Thymus (tissue), 11 donors: ENCODE data around the gene PDGFRB. TPM values are rescaled to one million over a fixed set of nuclear protein-coding genes. Genes with fewer than 3 reads are reported as not detected.

Experiments
- DNase-seq, 9 donors: peaks; one replicate each; pipeline ENCODE4 v3.0.0-alpha.2; 2013; ENCODE audit warnings: low spot score in 9 of 9, low read depth in 6 of 9, missing footprints in 1 of 9
- H3K27ac ChIP-seq, 2 donors: one replicate each; pipeline ENCODE4 v1.5.1; 2013; ENCODE audit warnings: control low read depth in 1 of 2, low read depth in 1 of 2, low read length in 1 of 2, mild to moderate bottlenecking in 1 of 2, moderate library complexity in 1 of 2
- H3K27me3 ChIP-seq, 2 donors: one replicate each; pipeline ENCODE4 v1.5.1; 2013; ENCODE audit warnings: low read length in 1 of 2; ENCODE audit not compliant: control insufficient read depth in 2 of 2, insufficient read depth in 1 of 2
- H3K36me3 ChIP-seq, 2 donors: one replicate each; pipeline ENCODE4 v1.5.1; 2013; ENCODE audit warnings: low read length in 1 of 2, mild to moderate bottlenecking in 1 of 2, moderate library complexity in 1 of 2; ENCODE audit not compliant: control insufficient read depth in 2 of 2, insufficient read depth in 2 of 2
- H3K4me1 ChIP-seq, 2 donors: one replicate each; pipeline ENCODE4 v1.5.1; 2013; ENCODE audit warnings: low read length in 2 of 2; ENCODE audit not compliant: control insufficient read depth in 2 of 2, insufficient read depth in 2 of 2
- H3K4me3 ChIP-seq, 2 donors: one replicate each; pipeline ENCODE4 v1.5.1; 2013; ENCODE audit warnings: low read length in 2 of 2, control low read depth in 1 of 2, mild to moderate bottlenecking in 1 of 2
- H3K9me3 ChIP-seq, 2 donors: one replicate each; pipeline ENCODE4 v1.5.1; 2013; ENCODE audit warnings: low read length in 1 of 2, mild to moderate bottlenecking in 1 of 2; ENCODE audit not compliant: control insufficient read depth in 2 of 2, insufficient read depth in 1 of 2
- WGBS: extraction: QIAGEN DNeasy Blood & Tissue Kit; methylation state at CpG from one replicate; pipeline ENCODE4 v1.1.7; 2013; 5-methylcytosine and 5-hydroxymethylcytosine counted together
- polyA plus RNA-seq: library from polyadenylated mRNA; stranded (reverse); fragments of 200-250 nt; gene quantifications from one replicate; pipeline ENCODE4 v1.2.3, GENCODE V29; 2013
- total RNA-seq: library from RNA; stranded (reverse); fragments of 120-200 nt; gene quantifications from one replicate; pipeline ENCODE4 v1.2.4, GENCODE V29; 2013
- donor health status: healthy.

Gene PDGFRB
- total and polyA plus RNA-seq, 2 donors, result 6.0 to 8.6 TPM

GRCh38 chr5:150111122-150111521, 44.5 kb downstream of the PDGFRB start:
- no peak overlapping the region for H3K4me3 ChIP-seq
- H3K4me1 ChIP-seq, result peaks cover 2 to 11% of the 10 kb centered on the region in 2 donors
- H3K9me3 ChIP-seq, result peaks cover 0 to 1% of the 10 kb centered on the region in 2 donors
- DNase-seq, result no peak
- no peaks in the 10 kb centered on the region for H3K27me3 ChIP-seq
- WGBS, result 95% methylated on average over 8 of the region's 8 CpGs
- H3K27ac ChIP-seq, result no peak overlapping the region
- no peaks in the 10 kb centered on the region for H3K36me3 ChIP-seq

- peaks cover 0 to 1% of the 10 kb centered on the region in 2 donors for H3K9me3 ChIP-seq
- DNase-seq, result no peak
- H3K27me3 ChIP-seq, result no peaks in the 10 kb centered on the region
- H3K36me3 ChIP-seq, result no peaks in the 10 kb centered on the region
- 88% methylated on average over 4 of the region's 4 CpGs for WGBS
- no peak overlapping the region for H3K4me3 ChIP-seq
- peaks cover 2 to 15% of the 10 kb centered on the region in 2 donors for H3K4me1 ChIP-seq
- no peak overlapping the region for H3K27ac ChIP-seq
Measured at GRCh38 chr5:150109921-150110320, 45.7 kb downstream of the PDGFRB start.

GRCh38 chr5:150108711-150109514, 46.7 kb downstream of the PDGFRB start:
- H3K36me3 ChIP-seq, result no peaks in the 10 kb centered on the region

GRCh38 chr5:150107909-150108447, 47.7 kb downstream of the PDGFRB start:
- WGBS, result 95% methylated on average over 4 of the region's 4 CpGs
- Histone ChIP-seq H3K27ac (no peak overlapping the region), H3K27me3 (no peaks in the 10 kb centered on the region)

More at GRCh38 chr5:150108711-150109514, 46.7 kb downstream of the PDGFRB start:
- peaks cover 0 to 1% of the 10 kb centered on the region in 2 donors for H3K9me3 ChIP-seq
- WGBS, result 94% methylated on average over 11 of the region's 11 CpGs
- no peak overlapping the region for H3K27ac ChIP-seq
- H3K4me3 ChIP-seq, result no peak overlapping the region
- no peak for DNase-seq
- peaks cover 2 to 15% of the 10 kb centered on the region in 2 donors for H3K4me1 ChIP-seq
- H3K27me3 ChIP-seq, result no peaks in the 10 kb centered on the region

GRCh38 chr5:150106674-150107426, 48.8 kb downstream of the PDGFRB start:
- Histone ChIP-seq H3K4me3 (no peak overlapping the region), H3K36me3 (no peaks in the 10 kb centered on the region), H3K4me1 (peaks cover 2 to 15% of the 10 kb centered on the region in 2 donors), H3K9me3 (peaks cover 0 to 1% of the 10 kb centered on the region in 2 donors), H3K27ac (peak overlapping the region in 1 of 2 donors; percentile 54), H3K27me3 (no peaks in the 10 kb centered on the region)
- 54% methylated on average over 4 of the region's 4 CpGs for WGBS
- DNase-seq, result peak in 4 of 9 donors; percentile 27 to 64 (median 34)

More at GRCh38 chr5:150107909-150108447, 47.7 kb downstream of the PDGFRB start:
- no peak for DNase-seq
- H3K4me3 ChIP-seq, result no peak overlapping the region
- H3K4me1 ChIP-seq, result peaks cover 2 to 15% of the 10 kb centered on the region in 2 donors
- no peaks in the 10 kb centered on the region for H3K36me3 ChIP-seq
- H3K9me3 ChIP-seq, result peaks cover 0 to 1% of the 10 kb centered on the region in 2 donors

- Histone ChIP-seq H3K36me3 (no peaks in the 10 kb centered on the region), H3K9me3 (peaks cover 0 to 1% of the 10 kb centered on the region in 2 donors), H3K4me1 (peaks cover 2 to 15% of the 10 kb centered on the region in 2 donors), H3K27ac (peak overlapping the region in 1 of 2 donors; percentile 54), H3K27me3 (no peaks in the 10 kb centered on the region), H3K4me3 (no peak overlapping the region)
- 96% methylated on average over 7 of the region's 7 CpGs for WGBS
- no peak for DNase-seq
Measured at GRCh38 chr5:150105928-150106615, 49.6 kb downstream of the PDGFRB start.

- Histone ChIP-seq H3K27me3 (no peaks in the 10 kb centered on the region), H3K4me3 (no peak overlapping the region), H3K27ac (no peak overlapping the region), H3K4me1 (peaks cover 2 to 15% of the 10 kb centered on the region in 2 donors), H3K36me3 (no peaks in the 10 kb centered on the region), H3K9me3 (peaks cover 0 to 1% of the 10 kb centered on the region in 2 donors)
- 96% methylated on average over 2 of the region's 2 CpGs for WGBS
- DNase-seq, result no peak
Measured at GRCh38 chr5:150104550-150104870, 51.1 kb downstream of the PDGFRB start.

- DNase-seq, result no peak
- Histone ChIP-seq H3K9me3 (no peaks in the 10 kb centered on the region), H3K4me3 (no peak overlapping the region), H3K27ac (no peak overlapping the region), H3K36me3 (no peaks in the 10 kb centered on the region), H3K27me3 (no peaks in the 10 kb centered on the region), H3K4me1 (peaks cover 2 to 15% of the 10 kb centered on the region in 2 donors)
- WGBS, result 87% methylated on average over 5 of the region's 5 CpGs
Measured at GRCh38 chr5:150103678-150104549, 51.7 kb downstream of the PDGFRB start.
